ENCODE results near the gene CNTROB. TPM values are rescaled to one million over a fixed set of nuclear protein-coding genes. Genes with fewer than 3 reads are reported as not detected.

Gene CNTROB, protein sequence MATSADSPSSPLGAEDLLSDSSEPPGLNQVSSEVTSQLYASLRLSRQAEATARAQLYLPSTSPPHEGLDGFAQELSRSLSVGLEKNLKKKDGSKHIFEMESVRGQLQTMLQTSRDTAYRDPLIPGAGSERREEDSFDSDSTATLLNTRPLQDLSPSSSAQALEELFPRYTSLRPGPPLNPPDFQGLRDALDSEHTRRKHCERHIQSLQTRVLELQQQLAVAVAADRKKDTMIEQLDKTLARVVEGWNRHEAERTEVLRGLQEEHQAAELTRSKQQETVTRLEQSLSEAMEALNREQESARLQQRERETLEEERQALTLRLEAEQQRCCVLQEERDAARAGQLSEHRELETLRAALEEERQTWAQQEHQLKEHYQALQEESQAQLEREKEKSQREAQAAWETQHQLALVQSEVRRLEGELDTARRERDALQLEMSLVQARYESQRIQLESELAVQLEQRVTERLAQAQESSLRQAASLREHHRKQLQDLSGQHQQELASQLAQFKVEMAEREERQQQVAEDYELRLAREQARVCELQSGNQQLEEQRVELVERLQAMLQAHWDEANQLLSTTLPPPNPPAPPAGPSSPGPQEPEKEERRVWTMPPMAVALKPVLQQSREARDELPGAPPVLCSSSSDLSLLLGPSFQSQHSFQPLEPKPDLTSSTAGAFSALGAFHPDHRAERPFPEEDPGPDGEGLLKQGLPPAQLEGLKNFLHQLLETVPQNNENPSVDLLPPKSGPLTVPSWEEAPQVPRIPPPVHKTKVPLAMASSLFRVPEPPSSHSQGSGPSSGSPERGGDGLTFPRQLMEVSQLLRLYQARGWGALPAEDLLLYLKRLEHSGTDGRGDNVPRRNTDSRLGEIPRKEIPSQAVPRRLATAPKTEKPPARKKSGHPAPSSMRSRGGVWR
- total RNA-seq (2012; rRNA removed) (12.5 and 12.7 TPM in 2 replicates), polyA plus RNA-seq (2012; rRNA removed) (26.3 and 26.4 TPM in 2 replicates), Bru-seq, nascent RNA (percentile 65 among the genes with signal in this experiment), BruChase-seq, experiment 1, labeled RNA remaining after a 6-hour chase (percentile 75 among the genes with signal in this experiment), BruChase-seq, experiment 2, labeled RNA remaining after a 2-hour chase (percentile 70 among the genes with signal in this experiment)
- 16.7 and 17.4 TPM in 2 replicates for polyA plus RNA-seq (2012; cell fraction: cytosol; rRNA removed)
- polyA plus RNA-seq (2012; cell fraction: nucleus; rRNA removed; ENCODE audit: low replicate concordance): 114 and 129 TPM in 2 replicates
- long read RNA-seq, partial matches to known transcripts: 6 of 16 reads
- long read RNA-seq, other reads (novel, unspliced or antisense): 6 of 16 reads

DNA sequence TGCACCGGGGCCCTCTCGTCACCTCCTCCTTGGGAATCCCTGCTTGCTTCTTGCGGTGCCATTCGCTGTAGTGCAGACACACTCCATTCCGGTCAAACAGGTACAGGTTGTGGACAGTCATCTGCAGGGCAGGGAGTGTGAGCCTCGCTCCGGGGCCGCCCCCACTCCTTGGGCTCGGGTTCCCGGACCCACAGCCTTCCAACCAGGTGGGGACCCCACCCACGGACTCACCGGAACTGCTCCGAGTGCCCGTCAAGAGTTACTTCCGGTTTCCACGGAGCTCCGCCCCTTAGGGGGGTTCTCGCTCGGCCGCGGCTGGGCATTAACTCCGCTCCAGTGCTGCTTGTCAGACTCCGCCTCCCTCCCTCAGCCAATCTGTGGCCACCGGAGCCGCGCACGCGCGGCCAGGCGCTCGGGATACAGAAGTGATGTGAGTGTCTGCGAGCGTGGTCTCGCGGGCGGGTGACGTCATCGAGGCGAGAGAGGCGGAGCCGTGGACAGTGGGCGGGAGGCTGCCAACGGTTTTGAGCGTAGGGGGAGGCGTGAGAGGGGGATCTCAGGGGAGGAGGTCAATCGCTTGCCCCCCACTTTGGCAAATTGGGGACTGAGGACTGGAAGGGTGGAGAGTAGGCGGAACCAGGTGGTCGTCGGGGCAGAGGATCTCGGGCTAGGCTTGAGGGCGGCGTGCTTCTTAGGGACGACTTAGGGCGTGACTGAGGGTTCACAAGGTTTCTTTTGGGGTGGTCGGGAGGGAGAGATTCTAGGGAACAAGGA is at the start of gene CNTROB, which contains the start of gene TRAPPC1:
Gene CNTROB (plus strand): TSS at position 498 of the 774 bp plus-strand sequence. CDS start 874 bp downstream, outside the sequence.
Gene TRAPPC1 (minus strand): TSS at position 238 of the 774 bp plus-strand sequence. CDS start 117 bp downstream, at position 121.
- Histone ChIP-seq H3K18ac (ENCODE audit: low read depth, low read length) (peak within 1 kb of the TSS; percentile 66), H2BK20ac (ENCODE audit: low read depth, low read length) (no peak within 1 kb of the TSS; the same call in 1 of the 2 replicates), H2BK120ac (ENCODE audit: low read depth, low read length) (peak within 1 kb of the TSS; percentile 78), H3K36me3 (ENCODE audit: control insufficient read depth, insufficient read depth, low read length) (peaks cover 6% of the 10 kb centered on the region; the same call in 1 of the 2 replicates), H2AK5ac (ENCODE audit: low read depth, low read length) (peak within 1 kb of the TSS; percentile 99), H3K14ac (replicated peaks; ENCODE audit: low read depth, low read length) (peak within 1 kb of the TSS; percentile 99), H3K27me3 (ENCODE audit: control insufficient read depth, insufficient read depth, low read length) (no peaks in the 10 kb centered on the region), H3K56ac (ENCODE audit: extremely low read depth, insufficient read depth, low read length) (peak within 1 kb of the TSS; percentile 86), H2AK9ac (replicated peaks; ENCODE audit: low read depth, low read length, poor library complexity) (peak within 1 kb of the TSS; percentile 100), H4K8ac (ENCODE audit: low read depth in 2 of 2, low read length in 2 of 2) (peak within 1 kb of the TSS; percentile 86 to 95), H3K9me3 (ENCODE audit: control insufficient read depth, insufficient read depth, low read length) (no peaks in the 10 kb centered on the region), H3K4ac (ENCODE audit: low read depth, low read length) (peak within 1 kb of the TSS; percentile 96), H3K4me2 (ENCODE audit: low read depth, low read length) (peak within 1 kb of the TSS; percentile 95), H3K4me1 (ENCODE audit: control insufficient read depth, insufficient read depth, low read length) (peaks cover 7% of the 10 kb centered on the region; the same call in 1 of the 2 replicates), H2AFZ (replicated peaks; ENCODE audit: low read length, poor library complexity) (peak within 1 kb of the TSS; percentile 97), H3K23ac (ENCODE audit: low read depth, low read length) (peak within 1 kb of the TSS; percentile 97), H2BK15ac (ENCODE audit: low read depth, low read length) (0 out of 3 replicates have a peak within 1 kb of the TSS, but pooled peaks have one; percentile 54), H3K4me3 (ENCODE audit: insufficient read depth, low read depth, low read length) (peak within 1 kb of the TSS; percentile 88), H3K79me1 (ENCODE audit: low read depth in 1 of 2, low read length in 2 of 2) (peaks cover 38 to 67% of the 10 kb centered on the region in 2 experiments), H4K20me1 (ENCODE audit: insufficient read depth, low read length) (no peaks in the 10 kb centered on the region; the same call in 1 of the 2 replicates), H3K27ac (ENCODE audit: insufficient read depth, low read length) (peak within 1 kb of the TSS; percentile 90), H4K91ac (ENCODE audit: insufficient read depth, low read depth, low read length) (peak within 1 kb of the TSS; percentile 95), H3K9ac (ENCODE audit: low read depth, low read length) (peak within 1 kb of the TSS; percentile 94), H3K9me1 (ENCODE audit: insufficient read depth, low read length) (peaks cover 10% of the 10 kb centered on the region), H2BK5ac (ENCODE audit: low read depth, low read length, poor library complexity, severe bottlenecking) (peak within 1 kb of the TSS; percentile 83), H4K5ac (ENCODE audit: low read depth, low read length) (peak within 1 kb of the TSS; percentile 84)
- ChIA-PET CTCF (no interaction called here), POLR2A (ENCODE audit: unreplicated experiment) (interaction anchor here (0.6 to 1.0 kb wide), 3 partner anchors 14 to 16 kb away, joined by 4 to 9 read pairs (median 6); partner anchors contain the start of gene RNF227)
- DNase-seq: peak; percentile 99
- BruUV-seq (replicated peaks): no TSS peak
- 0% methylated on average over 7 of the region's 55 CpGs; no CpG with 5 or more reads in 1 of the 2 experiments for WGBS, 2 experiments (ENCODE audit: extremely low coverage in 2 of 2, insufficient read length in 1 of 2)
- intact Hi-C loops (cut with micrococcal nuclease): loop anchor here (1.0 to 5.0 kb wide), 3 partner anchors 17 to 125 kb away; no protein-coding TSS in a partner anchor
- ATAC-seq (ENCODE audit: low read depth): peak; percentile 96
- dilution Hi-C loops (cut with HindIII; ENCODE audit: low sequenced_read_pairs, unreplicated experiment): no loop called here
- in situ Hi-C loops (cut with MboI; ENCODE audit: low sequenced_read_pairs): no loop called here
- TF ChIP-seq BHLHE40 (IDR thresholded peaks at IDR 0.05; ENCODE audit: low read depth, low read length) (peak; percentile 60; the same call in 1 of the 2 replicates), MXI1 (IDR thresholded peaks at IDR 0.05; ENCODE audit: borderline replicate concordance, low read depth, low read length) (peak; percentile 84; the same call in 1 of the 2 replicates), MAZ (IDR thresholded peaks at IDR 0.05; ENCODE audit: borderline replicate concordance, low read depth, low read length) (peak; percentile 75; the same call in 1 of the 2 replicates), RFX5 (IDR thresholded peaks at IDR 0.05; ENCODE audit: low read depth, low read length) (no peak), CEBPB (IDR thresholded peaks at IDR 0.05; ENCODE audit: low read depth, low read length) (peak; percentile 38; the same call in 1 of the 2 replicates), FOS (IDR thresholded peaks at IDR 0.05; ENCODE audit: low read depth, low read length) (peak; percentile 72)
- TF ChIP-seq, protein P1, sequence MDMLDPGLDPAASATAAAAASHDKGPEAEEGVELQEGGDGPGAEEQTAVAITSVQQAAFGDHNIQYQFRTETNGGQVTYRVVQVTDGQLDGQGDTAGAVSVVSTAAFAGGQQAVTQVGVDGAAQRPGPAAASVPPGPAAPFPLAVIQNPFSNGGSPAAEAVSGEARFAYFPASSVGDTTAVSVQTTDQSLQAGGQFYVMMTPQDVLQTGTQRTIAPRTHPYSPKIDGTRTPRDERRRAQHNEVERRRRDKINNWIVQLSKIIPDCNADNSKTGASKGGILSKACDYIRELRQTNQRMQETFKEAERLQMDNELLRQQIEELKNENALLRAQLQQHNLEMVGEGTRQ (IDR thresholded peaks at IDR 0.05; ENCODE audit: low read depth, low read length): no peak
- TF ChIP-seq, protein P2, sequence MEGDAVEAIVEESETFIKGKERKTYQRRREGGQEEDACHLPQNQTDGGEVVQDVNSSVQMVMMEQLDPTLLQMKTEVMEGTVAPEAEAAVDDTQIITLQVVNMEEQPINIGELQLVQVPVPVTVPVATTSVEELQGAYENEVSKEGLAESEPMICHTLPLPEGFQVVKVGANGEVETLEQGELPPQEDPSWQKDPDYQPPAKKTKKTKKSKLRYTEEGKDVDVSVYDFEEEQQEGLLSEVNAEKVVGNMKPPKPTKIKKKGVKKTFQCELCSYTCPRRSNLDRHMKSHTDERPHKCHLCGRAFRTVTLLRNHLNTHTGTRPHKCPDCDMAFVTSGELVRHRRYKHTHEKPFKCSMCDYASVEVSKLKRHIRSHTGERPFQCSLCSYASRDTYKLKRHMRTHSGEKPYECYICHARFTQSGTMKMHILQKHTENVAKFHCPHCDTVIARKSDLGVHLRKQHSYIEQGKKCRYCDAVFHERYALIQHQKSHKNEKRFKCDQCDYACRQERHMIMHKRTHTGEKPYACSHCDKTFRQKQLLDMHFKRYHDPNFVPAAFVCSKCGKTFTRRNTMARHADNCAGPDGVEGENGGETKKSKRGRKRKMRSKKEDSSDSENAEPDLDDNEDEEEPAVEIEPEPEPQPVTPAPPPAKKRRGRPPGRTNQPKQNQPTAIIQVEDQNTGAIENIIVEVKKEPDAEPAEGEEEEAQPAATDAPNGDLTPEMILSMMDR (conservative IDR thresholded peaks at IDR 0.05; ENCODE audit: low read depth, low read length): no peak
